Measurements from ENCODE around the gene GIMAP6.

- no peak for TF ChIP-seq POLR2A (IDR thresholded peaks at IDR 0.05)
- no peak for TF ChIP-seq CTCF (IDR thresholded peaks at IDR 0.05)
Measured at GRCh38 chr7:150629347-150629746, 2.8 kb downstream of the GIMAP6 start.

Measured in vagina (tissue), 2 donors.